ENCODE measurements around the gene TMCO5A.
"Not testable (repeated sequence)": the region's sequence is repeated elsewhere in the genome, so short reads cannot be mapped to it uniquely, and the experiment has no call there.

TMCO5A gene

GRCh38 chr15:37934340-37934739 is at the start of gene TMCO5A:
TMCO5A (plus strand) TSS chr15:37934640; CDS start chr15:37936324, 1,684 bp downstream.
- DNase-seq (ENCODE audit: low spot score): no peak

GRCh38 chr15:37885651-37886050 is 48.8 kb upstream of the TMCO5A start:
- DNase-seq (ENCODE audit: low spot score): no peak

- no peak for DNase-seq (ENCODE audit: low spot score)
Measured at GRCh38 chr15:37888356-37888755, 46.1 kb upstream of the TMCO5A start.

DNA sequence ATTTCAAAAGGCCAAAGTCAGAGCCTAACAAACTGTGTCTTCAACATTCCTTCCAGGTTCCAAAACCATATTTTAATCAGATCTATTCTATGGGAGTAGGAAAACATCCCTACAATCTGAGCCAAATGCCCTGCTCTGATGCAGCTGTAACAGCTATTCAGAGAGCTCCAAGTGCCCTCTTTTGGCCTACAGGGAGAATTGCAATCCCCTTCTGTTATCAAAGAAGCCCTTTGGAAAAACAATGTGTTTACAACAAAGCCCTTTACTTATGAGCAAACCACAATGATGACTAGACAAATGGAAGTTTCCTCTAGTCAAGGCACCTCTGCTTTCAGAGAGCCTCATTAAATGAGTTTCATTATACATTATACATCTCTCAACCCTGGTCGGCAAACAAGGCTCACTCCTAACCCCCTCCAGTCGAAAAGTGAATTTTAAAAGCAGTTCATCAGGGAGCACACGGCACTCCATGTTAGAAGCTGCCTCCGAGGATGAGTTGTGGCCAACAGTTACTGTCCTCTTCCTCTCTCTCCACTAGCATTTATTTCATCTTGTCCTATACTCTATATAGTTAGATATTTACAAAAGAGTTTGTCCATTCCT is 42.6 kb upstream of the TMCO5A start:
- DNase-seq (ENCODE audit: low spot score): no peak

GRCh38 chr15:37893309-37893708 is 41.1 kb upstream of the TMCO5A start:
- DNase-seq (ENCODE audit: low spot score): no peak

DNA sequence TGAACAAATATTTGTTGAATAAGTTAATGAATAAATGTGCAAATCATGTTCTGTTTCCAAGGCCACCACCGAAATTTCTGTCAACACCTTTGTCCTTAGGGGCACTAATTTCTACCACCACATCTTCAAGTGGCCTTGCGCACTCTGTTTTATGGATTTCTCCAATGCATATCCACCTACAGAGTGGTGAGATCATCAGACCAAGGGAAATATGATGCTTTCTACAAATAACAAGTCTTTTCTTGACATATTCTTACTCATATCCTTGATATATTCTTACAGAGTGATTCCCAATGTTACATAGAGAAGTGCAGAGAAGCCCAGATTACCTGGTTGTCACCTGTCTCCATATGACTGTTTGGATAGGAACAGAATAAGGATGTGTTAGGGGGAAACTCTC is 36.1 kb upstream of the TMCO5A start:
- DNase-seq (ENCODE audit: low spot score): no peak

DNA sequence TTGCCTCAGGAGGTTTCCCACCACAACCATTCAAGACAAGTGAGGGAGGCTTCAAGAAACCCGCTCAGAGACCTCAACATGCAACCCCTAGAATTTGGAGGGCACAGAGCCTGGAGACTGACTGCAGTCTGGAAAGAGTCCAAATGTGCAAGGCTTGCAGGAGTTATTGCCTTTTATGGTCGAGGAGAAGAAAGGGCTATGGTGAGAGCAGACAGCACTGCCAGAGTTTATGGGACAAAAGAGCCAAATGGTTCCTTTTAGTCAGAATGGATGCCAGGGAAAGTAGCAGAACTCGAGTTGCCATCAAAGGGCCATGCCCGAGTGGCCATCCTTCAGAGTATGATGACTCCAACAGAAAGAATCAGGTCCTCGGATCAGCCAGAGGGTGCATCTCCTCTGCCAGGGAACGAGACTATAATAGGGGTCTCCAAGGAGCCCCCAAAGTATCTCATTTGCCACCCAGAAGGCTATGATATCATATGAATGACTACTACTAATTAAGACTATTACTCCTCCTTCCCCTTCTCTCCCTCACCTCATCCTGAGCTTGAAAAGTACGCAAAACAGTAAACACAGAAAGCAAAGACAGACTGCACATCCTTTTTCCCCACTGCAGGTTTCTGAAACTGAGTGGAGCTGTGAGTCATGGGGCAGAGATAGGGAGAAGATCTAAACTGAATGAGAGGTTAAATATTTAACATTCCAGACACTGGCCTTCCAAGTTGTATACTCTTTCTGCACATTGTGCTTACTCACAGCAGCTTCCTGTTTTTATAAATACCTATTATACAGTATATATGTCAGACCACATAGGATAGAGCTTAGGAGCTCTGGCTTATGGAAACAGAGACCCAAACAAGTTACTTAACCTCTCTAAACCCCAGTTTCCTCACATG is 33.9 kb upstream of the TMCO5A start:
- no peak for DNase-seq (ENCODE audit: low spot score)

- DNase-seq (ENCODE audit: low spot score): no peak
Measured at GRCh38 chr15:37902126-37902525, 32.3 kb upstream of the TMCO5A start.

- DNase-seq (ENCODE audit: low spot score): no peak
Measured at GRCh38 chr15:37903919-37904625, 30.4 kb upstream of the TMCO5A start.

DNA sequence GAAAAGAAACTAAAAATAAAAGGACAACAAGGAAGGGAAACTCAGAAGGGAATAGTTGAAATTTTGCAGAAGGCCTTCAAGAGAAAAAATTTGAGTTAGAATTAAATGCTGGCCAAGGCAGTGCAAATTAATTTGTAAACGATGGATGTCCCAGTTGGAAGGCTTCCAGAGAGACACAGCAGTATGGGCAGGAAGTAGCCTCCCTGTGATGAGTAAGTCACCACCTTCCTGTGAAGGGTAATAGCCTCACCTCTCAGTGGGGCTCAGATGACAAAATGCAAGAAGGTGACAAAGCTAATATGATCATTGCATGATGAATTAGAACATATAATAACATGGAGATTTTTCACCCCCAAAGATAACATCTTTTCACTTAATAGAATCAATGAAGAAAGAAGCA is 27.3 kb upstream of the TMCO5A start:
- no peak for DNase-seq (ENCODE audit: low spot score)

DNA sequence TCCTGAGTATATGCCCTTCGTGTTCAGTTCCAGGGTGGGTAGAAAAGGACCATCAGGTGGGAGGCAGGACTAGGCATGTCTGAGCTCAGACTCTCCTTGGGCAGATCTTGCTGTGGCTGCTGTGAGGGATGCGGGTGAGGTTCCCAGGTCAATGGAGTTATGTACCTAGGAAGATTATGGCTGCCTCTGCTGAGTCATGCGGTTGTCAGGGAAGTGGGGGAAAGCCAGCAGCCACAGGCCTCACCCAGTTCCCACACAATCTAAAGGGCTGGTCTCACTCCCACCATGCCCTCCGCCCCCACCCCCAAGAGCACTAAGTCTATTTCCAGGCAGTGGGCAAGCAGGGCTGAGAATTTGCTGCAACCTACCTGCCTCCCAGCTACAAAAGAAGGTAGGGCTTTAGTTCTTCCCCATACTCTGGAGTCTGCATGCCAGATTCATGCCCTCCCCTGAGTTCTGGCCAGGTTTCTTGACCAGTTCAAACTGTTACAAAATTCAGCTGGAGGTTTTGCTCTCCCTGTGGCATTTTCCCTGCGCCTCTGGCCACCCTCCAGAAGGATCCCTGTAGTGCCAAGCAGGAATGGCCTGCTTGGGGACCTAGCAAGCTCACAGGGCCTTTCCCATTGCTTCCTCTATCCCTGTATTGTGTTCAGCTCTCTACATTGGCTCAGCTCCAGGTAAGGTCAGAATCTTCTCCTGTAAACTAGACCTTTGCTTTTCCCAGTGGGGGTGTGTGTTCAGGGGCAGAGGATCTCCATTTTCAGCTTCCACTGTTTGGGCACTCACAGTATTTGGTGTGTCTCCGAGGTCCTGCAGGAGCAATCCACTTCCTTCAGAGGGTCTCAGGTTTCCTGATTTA is 12.7 kb upstream of the TMCO5A start:
- DNase-seq (ENCODE audit: low spot score): no peak

GRCh38 chr15:37926136-37926535 is 8.3 kb upstream of the TMCO5A start:
- no peak for DNase-seq (ENCODE audit: low spot score)

- DNase-seq (ENCODE audit: low spot score): no peak
Measured at GRCh38 chr15:37929238-37929637, 5.2 kb upstream of the TMCO5A start.

- no peak for DNase-seq (ENCODE audit: low spot score)
Measured at GRCh38 chr15:37931321-37931720, 3.1 kb upstream of the TMCO5A start.

GRCh38 chr15:37931868-37932267 is 2.6 kb upstream of the TMCO5A start:
- no peak for DNase-seq (ENCODE audit: low spot score)

DNA sequence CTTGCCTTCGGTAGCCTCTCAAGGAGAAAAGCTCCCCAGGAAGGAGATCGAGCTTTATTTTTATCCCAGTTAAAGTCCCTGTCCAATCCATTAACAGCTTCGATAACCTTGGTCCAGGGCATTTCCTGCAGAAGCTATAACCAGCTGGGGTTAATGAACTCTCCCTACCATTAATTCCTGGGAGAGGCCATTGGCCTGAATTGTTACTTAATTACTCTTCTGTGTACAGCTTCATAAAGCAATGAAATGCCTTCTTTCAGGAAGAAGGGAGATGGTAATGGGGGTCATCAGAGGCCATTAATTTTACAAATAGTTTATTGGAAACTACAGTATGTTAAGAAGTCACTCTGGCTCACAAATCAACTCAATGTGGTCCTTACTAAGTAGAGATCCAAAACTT is 1.9 kb upstream of the TMCO5A start:
- DNase-seq (ENCODE audit: low spot score): no peak

GRCh38 chr15:37933666-37934065 is 774 bp upstream of the TMCO5A start:
- no peak for DNase-seq (ENCODE audit: low spot score)

DNA sequence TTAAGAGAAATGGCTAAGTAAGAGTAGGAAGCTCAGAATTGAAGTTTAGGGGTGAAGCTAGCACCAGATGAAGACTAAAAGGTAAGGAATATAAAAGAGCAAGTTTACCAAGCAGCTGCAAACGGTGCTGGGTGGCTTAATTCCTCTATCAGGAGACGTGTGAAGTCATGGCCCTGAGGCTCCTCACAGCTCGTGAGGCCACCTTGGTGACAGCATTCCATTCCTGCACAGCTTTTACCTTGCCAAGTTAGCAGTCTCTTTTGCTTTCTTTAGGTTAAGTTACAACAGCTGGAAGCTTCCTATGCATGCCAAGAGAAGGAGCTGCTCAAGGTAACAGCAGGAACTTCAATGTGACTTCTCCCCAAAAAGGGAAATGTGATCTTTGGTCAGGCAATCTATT is 6.4 kb downstream of the TMCO5A start:
- DNase-seq (ENCODE audit: low spot score): no peak

GRCh38 chr15:37941779-37942178 is 7.3 kb downstream of the TMCO5A start:
- DNase-seq (ENCODE audit: low spot score): no peak

DNA sequence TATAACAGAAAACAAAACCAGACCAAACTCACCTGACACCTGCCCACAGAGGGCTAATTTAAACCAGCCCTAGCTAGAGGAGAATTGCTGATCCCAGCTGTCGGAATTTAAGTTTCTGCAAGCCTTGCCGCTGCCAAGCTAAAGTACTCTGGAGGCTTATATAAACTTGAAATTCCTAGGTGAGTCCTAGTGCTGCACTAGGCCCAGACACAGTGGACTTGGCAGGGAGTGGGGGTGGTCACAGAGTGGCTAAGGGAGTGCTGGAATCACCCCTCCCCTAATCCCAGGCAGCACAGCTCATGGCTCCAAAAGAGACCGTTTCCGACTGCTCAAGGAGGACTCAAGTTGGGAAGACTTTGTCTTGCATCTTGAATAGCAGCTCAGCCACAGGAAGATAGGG is 17.6 kb downstream of the TMCO5A start:
- no peak for DNase-seq (ENCODE audit: low spot score)

DNA sequence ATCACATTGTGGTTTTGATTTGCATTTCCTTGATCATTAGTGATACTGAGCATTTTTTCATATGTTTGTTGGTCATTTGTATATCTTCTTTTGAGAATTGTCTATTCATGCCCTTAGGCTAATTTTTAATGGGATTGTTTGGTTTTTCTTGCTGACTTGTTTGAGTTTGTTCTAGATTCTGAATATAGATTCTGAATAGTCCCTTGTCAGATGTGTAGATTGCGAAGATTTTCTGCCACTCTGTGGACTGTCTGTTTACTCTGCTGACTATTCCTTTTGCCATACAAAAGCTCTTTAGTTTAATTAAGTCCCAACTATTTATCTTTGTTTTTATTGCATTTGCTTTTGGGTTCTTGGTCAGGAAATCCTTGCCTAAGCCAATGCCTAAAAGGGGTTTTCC is 26.3 kb downstream of the TMCO5A start:
- DNase-seq (ENCODE audit: low spot score): not testable (repeated sequence)

GRCh38 chr15:37967788-37968187 is 33.3 kb downstream of the TMCO5A start:
- no peak for DNase-seq (ENCODE audit: low spot score)
